Activated CD4-positive, alpha-beta T cell treated with anti-CD3 and anti-CD28 coated beads, Interleukin-2, amount 50 U/mL, for 24 hours (primary cell): ENCODE data around the gene TRABD.

ENCODE experiments used
- DNase-seq, 2 donors: peaks; one replicate each; pipeline ENCODE4 v3.0.0-alpha.2; 2020; ENCODE audit warnings: low read depth in 1 of 2, low spot score in 1 of 2

TRABD gene

GRCh38 chr22:50186761-50187523 is 1.2 kb downstream of the TRABD start:
- no peak for DNase-seq

- DNase-seq = no peak
Measured at GRCh38 chr22:50188356-50188755, 2.6 kb downstream of the TRABD start.

GRCh38 chr22:50189184-50189848 is 3.6 kb downstream of the TRABD start:
- DNase-seq = no peak

- no peak for DNase-seq
Measured at GRCh38 chr22:50189849-50190181, 4.1 kb downstream of the TRABD start.

GRCh38 chr22:50190182-50190940 is 4.6 kb downstream of the TRABD start:
- DNase-seq = peak; percentile 50 to 62

- peak in 1 of 2 donors; percentile 70 for DNase-seq
Measured at GRCh38 chr22:50190941-50191741, 5.4 kb downstream of the TRABD start.

- no peak for DNase-seq
Measured at GRCh38 chr22:50192436-50193204, 6.9 kb downstream of the TRABD start.

- DNase-seq = no peak
Measured at GRCh38 chr22:50193621-50194020, 7.9 kb downstream of the TRABD start.

- DNase-seq = no peak
Measured at GRCh38 chr22:50194037-50194805, 8.5 kb downstream of the TRABD start.

- DNase-seq = no peak
Measured at GRCh38 chr22:50196256-50196655, 10.5 kb downstream of the TRABD start.

- DNase-seq = no peak
Measured at GRCh38 chr22:50197000-50197800, 11.5 kb downstream of the TRABD start.

- DNase-seq = no peak
Measured at GRCh38 chr22:50197856-50198623, 12.3 kb downstream of the TRABD start.

GRCh38 chr22:50198624-50199017 is 12.9 kb downstream of the TRABD start:
- DNase-seq = no peak

- DNase-seq = no peak
Measured at GRCh38 chr22:50199251-50199721, 13.6 kb downstream of the TRABD start.

- DNase-seq = no peak
Measured at GRCh38 chr22:50199829-50200460, 14.2 kb downstream of the TRABD start.

- DNase-seq = peak; percentile 82 to 87
Measured at GRCh38 chr22:50200461-50201190, 14.9 kb downstream of the TRABD start, which contains the start of gene SELENOO. Gene SELENOO (plus strand): TSS chr22:50201011. CDS start chr22:50201037, 26 bp downstream.
